Gastrocnemius medialis (tissue), 4 donors: ENCODE measurements around the gene COL27A1.
A peak's percentile ranks its signal among the peaks of the same experiment; 100 is the strongest.

Experiments used
- CTCF ChIP-seq, 5 experiments: fragments of 450-650 bp in 3 of 5; fragments of 200-600 bp in 2 of 5; sonication (generic) in 2 of 5; IDR thresholded peaks in 4 of 5; conservative IDR thresholded peaks in 1 of 5; 1 replicate in 4 of 5; 2 replicates in 1 of 5; pipeline ENCODE4 v1.5.1; 2016 to 2019; ENCODE audit warnings: antibody characterized with exemption in 5 of 5, mild to moderate bottlenecking in 3 of 5, moderate library complexity in 3 of 5
- POLR2A ChIP-seq, 2 donors: fragments of 450-650 bp; IDR thresholded peaks; one replicate each; pipeline ENCODE4 v1.6.1; 2017; ENCODE audit warnings: antibody characterized with exemption in 2 of 2, mild to moderate bottlenecking in 2 of 2, moderate library complexity in 2 of 2

DNA sequence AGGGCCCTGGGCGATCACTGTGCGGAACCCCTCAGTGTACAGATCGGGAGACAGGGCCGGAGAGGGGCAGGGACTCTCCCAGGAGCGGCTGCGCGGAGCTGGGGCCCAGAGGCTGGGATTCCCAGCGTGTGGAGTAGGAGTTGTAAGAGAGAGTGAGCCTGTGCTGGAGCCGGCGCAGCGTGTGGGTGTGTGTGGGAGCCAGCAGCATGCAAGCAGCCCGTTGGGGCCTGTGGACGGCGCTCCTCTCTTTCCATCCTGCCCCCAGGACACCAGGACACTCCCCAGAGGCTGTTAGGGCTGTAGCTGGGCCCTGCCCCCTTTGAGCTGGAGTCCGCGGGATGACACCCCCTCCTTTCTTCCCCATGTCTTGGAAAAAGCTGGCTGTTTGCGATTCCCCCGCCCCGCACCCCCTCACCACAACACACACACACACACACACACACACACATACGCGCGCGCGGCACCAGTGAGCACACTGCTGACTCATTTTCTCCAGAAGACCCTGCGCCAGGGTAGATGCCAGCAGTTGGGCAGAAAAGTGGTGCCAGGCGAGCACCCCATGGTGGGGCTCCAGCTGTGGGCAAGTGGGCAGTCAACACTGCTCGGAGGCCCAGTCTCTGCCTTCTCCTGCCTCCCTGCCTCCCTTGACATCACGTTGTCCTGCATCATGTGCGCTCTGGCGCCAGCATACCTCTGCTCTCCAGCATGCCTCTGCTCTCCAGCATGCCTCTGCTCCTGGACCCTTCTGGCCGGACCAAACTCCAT lies 1.5 kb downstream of the COL27A1 start:
- TF ChIP-seq CTCF (IDR thresholded peaks at IDR 0.05 in 4 of 5, conservative IDR thresholded peaks at IDR 0.05 in 1 of 5) = peak in 1 of 5 experiments; percentile 11
- no peak for TF ChIP-seq POLR2A (IDR thresholded peaks at IDR 0.05)
